Liver (tissue), 3 donors: Measurements from ENCODE around the gene PPP2R5C.

ENCODE experiments used
- CTCF ChIP-seq: fragments of 150-350 bp; IDR thresholded peaks from 2 replicates; pipeline ENCODE4 v1.5.1; 2017; ENCODE audit warnings: improper control_type of control experiment, low read depth, low read length; ENCODE audit not compliant: missing input control
- EGR1 ChIP-seq, 2 donors: IDR thresholded peaks; 2 replicates each; pipeline ENCODE4 v1.6.1; 2016 to 2018; ENCODE audit warnings: antibody characterized with exemption in 2 of 2, low read depth in 2 of 2
- FOXA1 ChIP-seq: IDR thresholded peaks from 2 replicates; pipeline ENCODE4 v1.6.1; 2016; ENCODE audit warnings: antibody characterized with exemption
- GABPA ChIP-seq, 2 donors: IDR thresholded peaks in 1 of 2; conservative IDR thresholded peaks in 1 of 2; 2 replicates each; pipeline ENCODE4 v1.6.1; 2016; ENCODE audit warnings: antibody characterized with exemption in 2 of 2, mild to moderate bottlenecking in 1 of 2, moderate library complexity in 1 of 2
- HNF4A ChIP-seq, 2 donors: conservative IDR thresholded peaks; 2 replicates each; pipeline ENCODE4 v1.6.1; 2016; ENCODE audit warnings: antibody characterized with exemption in 2 of 2, mild to moderate bottlenecking in 2 of 2
- JUND ChIP-seq, 2 donors: IDR thresholded peaks; 2 replicates each; pipeline ENCODE4 v1.6.1; 2016; ENCODE audit warnings: antibody characterized with exemption in 2 of 2
- RAD21 ChIP-seq, 2 donors: IDR thresholded peaks; 2 replicates each; pipeline ENCODE4 v1.6.1; 2016; ENCODE audit warnings: antibody characterized with exemption in 2 of 2, mild to moderate bottlenecking in 2 of 2
- REST ChIP-seq: IDR thresholded peaks from 2 replicates; pipeline ENCODE4 v1.6.1; 2016; ENCODE audit warnings: antibody characterized with exemption, mild to moderate bottlenecking
- RXRA ChIP-seq, 2 donors: IDR thresholded peaks; 2 replicates each; pipeline ENCODE4 v1.6.1; 2017 to 2018; ENCODE audit warnings: antibody characterized with exemption in 2 of 2, mild to moderate bottlenecking in 1 of 2
- TAF1 ChIP-seq: conservative IDR thresholded peaks from 2 replicates; pipeline ENCODE4 v1.6.1; 2016; ENCODE audit warnings: antibody characterized with exemption, mild to moderate bottlenecking
- YY1 ChIP-seq: IDR thresholded peaks from 2 replicates; pipeline ENCODE4 v1.6.1; 2016; ENCODE audit warnings: antibody characterized with exemption, mild to moderate bottlenecking
- TF ChIP-seq, protein P1 (sequence below): IDR thresholded peaks from 2 replicates; pipeline ENCODE4 v1.6.1; 2016; ENCODE audit warnings: antibody characterized with exemption
- TF ChIP-seq, protein P2 (sequence below): IDR thresholded peaks from 2 replicates; pipeline ENCODE4 v1.6.1; 2016; ENCODE audit warnings: antibody characterized with exemption
- TF ChIP-seq, protein P3 (sequence below): IDR thresholded peaks from 2 replicates; pipeline ENCODE4 v1.6.1; 2016; ENCODE audit warnings: antibody characterized with exemption
- donor health status: healthy.
- donor health status: healthy.

DNA sequence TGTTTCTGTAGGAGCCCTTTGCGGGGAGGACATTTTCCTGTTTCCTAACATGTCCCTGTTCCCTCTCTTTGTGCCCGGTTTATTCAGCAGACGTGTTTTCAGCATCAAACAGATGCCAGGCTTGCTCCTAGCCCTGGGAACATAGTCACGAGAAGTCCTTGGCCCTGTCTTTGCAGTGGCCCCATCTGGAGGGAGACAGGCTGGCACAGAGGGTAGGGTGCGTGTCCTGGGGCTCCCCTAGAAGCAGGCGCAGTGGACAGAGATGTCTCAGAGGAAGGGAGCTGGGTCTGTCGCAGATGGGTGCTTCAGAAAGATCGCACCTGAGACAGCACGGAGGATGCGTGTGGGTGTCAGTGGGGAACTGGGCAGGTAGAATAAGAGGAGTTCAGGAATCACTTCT is 127.9 kb downstream of the PPP2R5C start:
- TF ChIP-seq CTCF: no peak
- no peak for TF ChIP-seq TAF1
- TF ChIP-seq, protein P1, sequence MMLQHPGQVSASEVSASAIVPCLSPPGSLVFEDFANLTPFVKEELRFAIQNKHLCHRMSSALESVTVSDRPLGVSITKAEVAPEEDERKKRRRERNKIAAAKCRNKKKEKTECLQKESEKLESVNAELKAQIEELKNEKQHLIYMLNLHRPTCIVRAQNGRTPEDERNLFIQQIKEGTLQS: no peak
- TF ChIP-seq, protein P2, sequence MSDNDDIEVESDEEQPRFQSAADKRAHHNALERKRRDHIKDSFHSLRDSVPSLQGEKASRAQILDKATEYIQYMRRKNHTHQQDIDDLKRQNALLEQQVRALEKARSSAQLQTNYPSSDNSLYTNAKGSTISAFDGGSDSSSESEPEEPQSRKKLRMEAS: no peak
- TF ChIP-seq FOXA1: no peak
- no peak for TF ChIP-seq REST
- TF ChIP-seq GABPA (IDR thresholded peaks at IDR 0.05 in 1 of 2, conservative IDR thresholded peaks at IDR 0.05 in 1 of 2): no peak
- no peak for TF ChIP-seq HNF4A (conservative IDR thresholded peaks at IDR 0.05)
- no peak for TF ChIP-seq EGR1 (IDR thresholded peaks at IDR 0.05; ENCODE audit: low read depth in 2 of 2)
- no peak for TF ChIP-seq YY1
- TF ChIP-seq JUND (IDR thresholded peaks at IDR 0.05): no peak
- no peak for TF ChIP-seq RXRA (IDR thresholded peaks at IDR 0.05)
- TF ChIP-seq RAD21 (IDR thresholded peaks at IDR 0.05): no peak
- TF ChIP-seq, protein P3, sequence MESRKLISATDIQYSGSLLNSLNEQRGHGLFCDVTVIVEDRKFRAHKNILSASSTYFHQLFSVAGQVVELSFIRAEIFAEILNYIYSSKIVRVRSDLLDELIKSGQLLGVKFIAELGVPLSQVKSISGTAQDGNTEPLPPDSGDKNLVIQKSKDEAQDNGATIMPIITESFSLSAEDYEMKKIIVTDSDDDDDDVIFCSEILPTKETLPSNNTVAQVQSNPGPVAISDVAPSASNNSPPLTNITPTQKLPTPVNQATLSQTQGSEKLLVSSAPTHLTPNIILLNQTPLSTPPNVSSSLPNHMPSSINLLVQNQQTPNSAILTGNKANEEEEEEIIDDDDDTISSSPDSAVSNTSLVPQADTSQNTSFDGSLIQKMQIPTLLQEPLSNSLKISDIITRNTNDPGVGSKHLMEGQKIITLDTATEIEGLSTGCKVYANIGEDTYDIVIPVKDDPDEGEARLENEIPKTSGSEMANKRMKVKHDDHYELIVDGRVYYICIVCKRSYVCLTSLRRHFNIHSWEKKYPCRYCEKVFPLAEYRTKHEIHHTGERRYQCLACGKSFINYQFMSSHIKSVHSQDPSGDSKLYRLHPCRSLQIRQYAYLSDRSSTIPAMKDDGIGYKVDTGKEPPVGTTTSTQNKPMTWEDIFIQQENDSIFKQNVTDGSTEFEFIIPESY: no peak
